HG03520 (cell line): ENCODE measurements around the gene ITLN2.
"Not testable (repeated sequence)": the region's sequence is repeated elsewhere in the genome, so short reads cannot be mapped to it uniquely, and the experiment has no call there.

Experiments
- ATAC-seq: cut with Tn5 transposase; IDR thresholded peaks from one replicate; pipeline ENCODE4 v1.9.1; 2021; ENCODE audit warnings: mild to moderate bottlenecking, moderate library complexity; ENCODE audit not compliant: unreplicated experiment

ITLN2 gene

DNA sequence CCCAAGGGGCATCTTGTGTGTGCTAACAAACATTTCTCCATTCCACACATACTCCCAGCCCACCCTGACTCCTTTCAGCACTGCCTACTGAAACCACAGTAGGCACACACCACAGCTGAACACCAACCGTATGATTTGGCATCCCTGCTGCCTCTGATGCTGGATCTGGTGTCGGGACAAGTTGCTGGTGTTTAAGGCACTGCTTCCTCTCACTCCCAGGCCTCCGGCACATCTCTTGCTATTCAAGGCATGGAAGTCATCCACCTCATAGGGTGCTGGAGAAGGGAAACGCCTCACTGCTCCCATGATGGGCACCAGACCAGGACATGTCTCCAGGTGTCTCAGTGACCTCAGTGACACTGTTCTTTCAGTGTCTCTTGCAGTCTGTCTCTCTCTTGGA lies 2.4 kb upstream of the ITLN2 start:
- no peak for ATAC-seq

DNA sequence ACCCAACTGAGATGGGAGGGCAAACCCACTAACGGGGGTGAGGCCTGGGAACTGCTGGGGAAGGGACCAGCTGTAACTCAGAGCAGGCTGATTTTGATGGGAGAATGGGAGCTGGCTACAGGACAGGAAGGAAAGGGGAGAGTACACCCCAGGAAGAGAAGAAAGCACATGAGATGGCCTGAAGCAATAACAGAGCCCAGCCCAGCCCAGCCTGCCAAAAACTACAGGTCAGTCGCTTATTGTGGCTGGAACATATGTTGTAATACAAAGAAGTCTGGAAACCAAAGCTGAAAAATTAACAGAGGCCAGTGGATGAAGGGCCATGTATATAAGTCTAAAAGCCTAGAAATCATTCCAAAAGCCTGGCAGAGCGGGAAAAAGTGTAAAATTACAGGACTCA lies 1.6 kb downstream of the ITLN2 start:
- no peak for ATAC-seq

DNA sequence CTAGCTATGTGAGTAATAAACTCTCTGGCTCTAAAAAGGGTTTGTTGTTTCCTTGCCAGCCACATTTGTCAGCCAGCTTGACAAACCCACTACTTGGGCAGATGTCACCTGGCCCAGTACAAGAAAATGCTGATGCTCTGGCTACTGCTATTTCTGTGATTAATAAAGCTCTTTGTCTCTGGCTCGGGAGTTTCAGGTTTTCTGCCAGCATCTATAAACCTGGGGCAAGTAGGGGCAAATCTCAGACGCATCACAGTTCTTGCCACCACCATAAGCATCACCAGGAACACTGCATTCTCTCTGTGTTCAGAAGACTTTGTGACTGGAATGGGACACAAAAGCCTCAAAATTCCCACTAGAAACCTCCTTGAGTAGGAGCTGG lies 2.5 kb downstream of the ITLN2 start:
- no peak for ATAC-seq

DNA sequence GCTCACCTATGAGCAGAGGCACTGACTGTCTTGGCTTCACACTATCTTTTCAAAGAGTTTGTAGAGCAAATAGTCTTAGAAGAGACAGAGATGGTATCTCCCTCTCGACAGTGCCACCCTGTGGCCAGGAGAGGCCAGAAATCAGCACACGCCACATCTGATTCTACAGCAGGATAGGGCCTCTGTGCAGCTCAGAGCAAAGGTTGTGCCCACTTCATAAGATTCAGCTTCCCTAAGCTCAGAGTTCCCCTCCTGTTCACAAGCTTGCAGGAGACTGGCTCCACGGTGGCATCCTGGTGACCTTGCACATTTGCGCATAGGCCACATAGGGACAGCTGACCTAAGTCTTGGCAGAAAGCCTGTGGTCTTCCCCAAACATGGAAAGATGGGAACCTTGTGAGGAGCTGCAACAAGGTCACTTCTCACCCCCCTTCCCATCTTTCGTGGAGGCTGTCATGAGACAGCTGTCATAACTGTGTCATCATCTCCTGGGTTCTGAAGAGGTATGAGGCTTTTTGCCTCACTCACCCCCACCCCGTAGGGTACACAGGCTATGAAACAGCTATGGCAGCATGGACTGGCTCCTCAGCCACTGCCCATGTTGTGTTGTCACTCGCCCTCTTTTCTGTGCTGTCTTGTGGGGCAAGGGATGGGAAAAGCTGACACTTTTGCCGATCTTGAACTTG lies 3.0 kb downstream of the ITLN2 start:
- no peak for ATAC-seq

DNA sequence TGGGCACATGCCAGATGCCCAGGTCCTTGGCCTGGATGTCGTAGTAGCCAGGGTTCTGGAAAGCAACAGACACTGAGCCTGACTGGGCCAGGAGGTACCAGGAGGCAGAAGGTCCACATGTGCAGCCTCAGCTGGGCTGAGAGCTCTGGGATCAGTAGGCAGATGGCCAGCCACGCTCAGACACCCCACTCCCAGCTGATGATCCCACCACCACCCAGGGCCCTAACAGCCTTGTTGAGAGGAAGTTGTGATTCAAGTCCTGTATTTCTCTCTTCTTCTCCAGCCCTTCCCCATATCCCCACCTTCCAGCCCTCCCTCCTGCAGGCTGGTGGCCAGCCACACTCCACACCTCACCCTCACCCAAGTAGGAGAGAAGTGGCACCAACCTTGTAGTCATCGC lies 4.0 kb downstream of the ITLN2 start:
- no peak for ATAC-seq

DNA sequence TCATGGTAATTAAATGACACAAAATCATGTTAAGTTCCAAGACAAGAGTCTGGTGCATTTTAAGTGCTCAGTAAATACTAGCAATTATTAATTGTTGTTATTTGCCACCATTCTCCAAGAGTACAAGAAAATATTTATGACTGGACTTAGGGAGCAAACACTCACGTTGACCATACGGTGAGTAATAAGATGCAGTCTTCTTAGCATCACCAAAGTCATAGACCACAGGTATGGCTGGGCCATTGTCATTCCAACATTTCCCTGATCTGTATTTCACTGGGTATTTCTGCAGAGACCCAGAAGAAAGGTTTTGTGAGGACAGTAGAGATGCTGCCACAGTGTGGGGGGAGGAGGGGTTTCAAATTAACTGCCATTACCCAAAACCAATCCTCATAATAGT lies 4.7 kb downstream of the ITLN2 start:
- ATAC-seq = no peak

DNA sequence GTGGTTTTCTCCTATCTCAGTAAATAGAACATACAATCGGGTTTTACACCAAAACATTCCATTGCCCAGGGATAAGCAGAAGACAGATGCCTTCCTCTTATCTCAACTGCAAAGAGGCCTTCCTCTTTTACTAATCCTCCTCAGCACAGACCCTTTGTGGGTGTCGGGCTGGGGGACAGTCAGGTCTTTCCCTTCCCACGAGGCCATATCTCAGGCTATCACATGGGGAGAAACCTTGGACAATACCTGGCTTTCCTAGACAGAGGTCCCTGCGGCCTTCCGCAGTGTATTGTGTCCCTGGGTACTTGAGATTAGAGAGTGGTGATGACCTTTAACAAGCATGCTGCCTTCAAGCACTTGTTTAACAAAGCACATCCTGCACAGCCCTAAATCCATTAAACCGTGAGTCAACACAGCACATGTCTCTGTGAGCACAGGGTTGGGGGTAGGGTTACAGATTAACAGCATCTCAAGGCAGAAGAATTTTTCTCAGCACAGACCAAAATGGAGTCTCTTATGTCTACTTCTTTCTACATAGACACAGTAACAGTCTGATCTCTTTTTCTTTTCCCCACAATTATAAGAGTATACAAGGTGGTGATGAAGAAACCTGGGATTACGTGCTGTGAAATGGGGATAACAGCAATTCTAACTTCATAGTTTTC lies 5.3 kb downstream of the ITLN2 start:
- ATAC-seq = not testable (repeated sequence)

DNA sequence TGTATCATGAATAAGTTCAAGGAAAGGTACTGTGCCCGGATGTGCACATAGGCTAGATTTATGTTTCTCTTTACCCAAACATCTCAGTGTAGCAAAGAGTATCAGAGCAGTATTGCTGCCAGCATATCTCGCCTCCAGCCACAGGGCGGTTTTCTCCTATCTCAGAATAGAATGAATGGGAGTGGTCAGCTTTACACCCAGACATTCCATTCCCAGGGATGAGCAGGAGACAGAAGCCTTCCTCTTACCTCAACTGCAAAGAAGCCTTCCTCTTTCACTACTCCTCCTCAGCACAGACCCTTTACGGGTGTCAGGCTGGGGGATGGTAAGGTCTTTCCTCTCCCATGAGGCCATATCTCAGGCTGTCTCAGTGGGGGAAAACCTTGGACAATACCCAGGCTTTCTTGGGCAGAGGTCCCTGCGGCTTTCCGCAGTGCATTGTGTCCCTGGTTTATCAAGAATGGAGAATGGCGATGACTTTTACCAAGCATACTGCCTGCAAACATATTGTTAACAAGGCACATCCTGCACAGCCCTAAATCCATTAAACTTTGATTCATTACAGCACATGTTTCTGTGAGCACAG lies 7.3 kb downstream of the ITLN2 start:
- not testable (repeated sequence) for ATAC-seq

DNA sequence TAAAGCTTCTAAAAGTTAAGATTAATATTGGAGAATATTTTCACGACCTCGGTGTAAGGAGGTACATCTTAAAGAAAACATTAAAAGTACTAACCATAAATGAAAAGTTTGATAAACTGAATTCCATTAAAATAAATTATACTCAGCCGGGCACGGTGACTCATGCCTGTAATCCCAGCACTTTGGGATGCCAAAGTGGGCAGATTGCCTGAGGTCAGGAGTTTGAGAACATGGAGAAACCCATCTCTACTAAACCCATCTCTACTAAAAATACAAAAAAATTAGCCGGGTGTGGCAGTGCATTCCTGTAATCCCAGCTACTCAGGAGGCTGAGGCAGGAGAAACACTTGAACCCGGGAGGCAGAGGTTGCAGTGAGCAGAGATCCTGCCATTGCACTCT lies 8.7 kb downstream of the ITLN2 start:
- ATAC-seq = not testable (repeated sequence)

DNA sequence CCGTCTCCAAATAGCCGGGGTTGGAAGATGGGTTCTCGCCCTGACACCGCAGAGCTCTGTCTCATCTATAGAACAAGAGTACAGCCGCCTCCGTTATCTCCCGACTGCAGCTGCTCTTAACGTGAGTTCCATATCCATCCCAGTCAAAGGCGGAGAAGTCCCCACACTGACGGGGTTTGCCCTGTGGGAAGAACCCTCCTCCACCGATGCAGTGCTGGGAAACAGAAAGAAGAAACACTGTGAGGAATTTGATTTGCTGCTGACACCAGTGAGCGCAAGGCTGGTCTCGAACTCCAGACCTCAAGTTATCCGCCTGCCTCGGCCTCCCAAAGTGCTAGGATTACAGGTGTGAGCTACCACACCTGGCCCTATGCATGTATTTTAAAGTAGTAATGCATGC lies 9.5 kb downstream of the ITLN2 start:
- ATAC-seq = no peak

DNA sequence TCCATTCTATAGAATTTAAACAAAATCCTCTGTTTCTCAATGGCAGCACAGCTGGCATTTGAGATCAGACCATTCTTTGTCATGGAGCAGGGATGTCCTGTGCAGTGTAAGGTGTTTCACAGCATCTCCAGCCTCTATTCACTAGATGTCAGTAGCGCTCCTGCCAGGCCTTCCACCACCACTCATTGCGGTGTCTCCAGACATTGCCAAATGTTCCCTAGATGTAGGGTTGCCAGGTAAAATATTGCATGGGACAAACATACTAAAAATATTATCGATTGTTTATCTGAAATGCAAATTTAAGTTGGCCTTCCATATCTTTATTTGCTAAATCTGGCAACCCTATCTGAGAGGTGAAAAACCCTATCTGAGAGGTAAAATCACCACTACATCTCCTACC lies 11.7 kb downstream of the ITLN2 start:
- no peak for ATAC-seq

DNA sequence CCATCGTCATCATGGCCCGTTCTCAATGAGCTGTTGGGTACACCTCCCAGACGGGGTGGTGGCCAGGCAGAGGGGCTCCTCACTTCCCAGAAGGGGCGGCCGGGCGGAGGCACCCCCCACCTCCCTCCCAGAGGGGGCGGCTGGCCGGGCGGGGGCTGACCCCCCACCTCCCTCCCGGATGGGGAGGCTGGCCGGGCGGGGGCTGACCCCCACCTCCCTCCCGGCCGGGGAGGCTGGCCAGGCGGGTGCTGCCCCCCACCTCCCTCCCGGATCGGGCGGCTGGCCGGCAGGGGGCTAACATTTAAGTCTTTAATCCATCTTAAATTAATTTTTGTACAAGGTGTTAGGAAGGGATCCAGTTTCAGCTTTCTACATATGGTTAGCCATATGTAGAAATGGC lies 17.9 kb downstream of the ITLN2 start:
- not testable (repeated sequence) for ATAC-seq

DNA sequence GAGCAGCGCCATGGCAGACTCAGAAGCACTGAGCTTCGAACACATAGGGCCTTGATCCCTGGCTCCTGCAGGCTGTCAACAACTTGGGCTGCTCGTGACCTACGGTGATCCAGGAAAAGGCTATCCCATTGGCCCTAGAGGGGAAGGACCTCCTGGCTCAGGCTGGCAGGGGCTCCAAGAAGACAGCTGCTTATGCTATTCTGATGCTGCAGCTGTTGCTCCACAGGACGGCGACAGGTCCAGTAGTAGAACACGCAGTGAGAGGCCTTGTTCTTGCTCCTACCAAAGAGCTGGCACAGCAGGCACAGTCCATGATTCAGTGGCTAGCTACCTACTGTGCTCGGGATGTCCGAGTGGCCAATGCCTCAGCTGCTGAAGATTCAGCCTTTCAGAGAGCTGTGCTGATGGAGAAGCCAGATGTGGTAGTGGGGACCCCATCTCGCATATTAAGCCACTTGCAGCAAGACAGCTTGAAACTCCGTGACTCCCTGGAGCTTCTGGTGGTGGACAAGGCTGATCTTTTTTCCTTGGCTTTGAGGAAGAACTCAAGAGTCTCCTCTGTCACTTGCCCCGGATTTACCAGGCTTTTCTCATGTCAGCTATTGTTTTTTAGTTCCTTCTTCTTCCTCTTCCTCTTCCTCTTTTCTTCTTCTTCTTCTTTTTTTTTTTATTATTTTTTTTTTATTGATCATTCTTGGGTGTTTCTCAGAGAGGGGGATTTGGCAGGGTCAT lies 18.9 kb downstream of the ITLN2 start:
- ATAC-seq = no peak

DNA sequence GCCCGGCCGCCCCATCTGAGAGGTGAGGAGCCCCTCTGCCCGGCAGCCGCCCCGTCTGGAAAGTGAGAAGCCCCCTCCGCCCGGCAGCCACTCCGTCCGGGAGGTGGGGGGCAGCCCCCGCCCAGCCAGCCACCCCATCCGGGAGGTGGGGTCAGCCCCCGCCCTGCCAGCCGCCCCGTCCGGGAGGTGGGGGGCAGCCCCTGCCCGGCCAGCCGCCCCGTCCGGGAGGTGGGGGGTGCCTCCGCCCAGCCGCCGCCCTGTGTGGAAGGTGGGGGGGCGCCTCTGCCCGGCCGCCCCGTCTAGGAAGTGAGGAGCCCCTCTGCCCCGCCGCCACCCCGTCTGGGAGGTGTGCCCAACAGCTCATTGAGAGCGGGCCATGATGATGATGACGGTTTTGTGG lies 21.3 kb downstream of the ITLN2 start:
- not testable (repeated sequence) for ATAC-seq

DNA sequence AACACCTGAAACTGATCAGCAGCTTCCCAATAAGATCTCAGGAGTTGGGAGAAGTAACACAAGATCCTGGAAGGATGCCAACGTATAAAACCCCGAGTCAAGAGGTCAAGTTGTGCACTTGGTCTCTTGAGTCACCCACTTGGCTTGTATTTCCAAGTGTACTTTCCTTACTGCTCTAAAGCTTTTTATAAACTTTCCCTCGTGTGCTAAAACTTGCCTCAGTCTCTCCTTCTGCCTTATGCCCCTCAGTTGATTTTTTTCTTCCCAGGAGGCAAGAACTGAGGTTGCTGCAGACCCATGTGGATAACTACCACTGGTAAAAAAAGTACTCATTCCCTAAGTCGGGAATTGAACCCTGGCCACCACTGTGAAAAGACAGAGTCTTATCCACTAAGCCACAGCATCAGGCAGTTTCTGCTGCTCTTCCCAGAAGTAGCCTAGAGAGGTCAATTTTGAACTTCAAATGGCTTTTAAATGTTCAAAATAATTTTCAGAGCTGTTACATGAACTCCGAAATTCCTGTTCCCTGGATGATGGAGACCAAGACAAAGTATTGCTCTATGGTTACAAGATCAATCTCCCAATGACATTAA lies 28.9 kb downstream of the ITLN2 start:
- ATAC-seq = no peak

DNA sequence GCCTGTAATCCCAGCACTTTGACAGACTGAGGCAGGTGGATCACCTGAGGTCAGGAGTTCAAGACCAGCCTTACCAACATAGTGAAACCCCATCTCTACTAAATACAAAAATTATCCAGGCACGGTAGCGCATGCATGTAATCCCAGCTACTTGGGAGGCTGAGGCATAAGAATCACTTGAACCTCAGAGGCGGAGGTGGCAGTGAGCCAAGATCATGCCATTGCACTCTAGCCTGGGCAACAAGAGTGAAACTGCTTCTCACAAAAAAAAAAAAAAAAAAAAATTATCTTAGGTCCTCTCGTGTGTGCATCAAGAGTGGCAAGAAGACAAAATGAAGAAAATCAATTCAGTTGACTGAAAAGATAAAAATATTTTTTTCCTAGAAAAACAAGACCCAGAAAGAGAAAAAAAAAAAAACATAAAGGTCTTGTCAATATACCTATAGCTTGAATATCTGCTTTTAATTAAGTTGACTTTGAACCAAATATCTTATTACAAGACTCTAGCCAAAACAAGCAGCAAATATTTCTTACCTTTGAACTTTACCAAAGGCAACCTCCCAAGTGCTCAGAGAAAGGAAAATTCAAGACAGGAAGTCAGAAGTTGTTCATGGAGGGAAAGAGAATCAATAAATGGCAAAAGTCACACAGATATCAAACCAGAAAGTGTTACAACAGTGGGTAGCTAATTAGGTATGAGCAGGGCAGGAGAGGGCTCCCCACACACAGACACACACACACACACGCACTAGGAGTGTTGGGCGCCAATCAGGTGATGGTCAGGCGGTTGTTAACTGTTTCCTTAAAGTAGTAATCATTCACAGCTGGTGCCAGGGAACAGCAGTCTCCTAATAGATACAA lies 29.6 kb downstream of the ITLN2 start:
- ATAC-seq = no peak

DNA sequence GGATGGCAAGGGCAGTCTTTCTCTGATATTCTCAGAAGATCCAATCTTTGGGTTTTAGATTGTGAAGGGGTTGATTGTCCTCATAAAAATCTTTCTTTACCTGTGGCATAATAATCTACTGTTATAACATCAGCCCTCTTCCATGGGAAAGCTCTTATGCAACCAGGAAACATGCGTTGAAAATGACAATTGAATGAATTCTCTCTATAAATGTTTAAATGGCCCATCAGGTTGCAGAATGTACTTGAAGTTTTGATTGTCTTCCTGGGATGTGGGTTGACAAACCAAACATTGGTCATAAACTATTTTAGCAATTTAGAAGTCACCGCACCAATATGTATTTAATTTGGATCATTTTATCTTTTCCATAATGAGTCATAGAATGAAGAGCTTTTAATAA lies 37.9 kb downstream of the ITLN2 start:
- no peak for ATAC-seq

DNA sequence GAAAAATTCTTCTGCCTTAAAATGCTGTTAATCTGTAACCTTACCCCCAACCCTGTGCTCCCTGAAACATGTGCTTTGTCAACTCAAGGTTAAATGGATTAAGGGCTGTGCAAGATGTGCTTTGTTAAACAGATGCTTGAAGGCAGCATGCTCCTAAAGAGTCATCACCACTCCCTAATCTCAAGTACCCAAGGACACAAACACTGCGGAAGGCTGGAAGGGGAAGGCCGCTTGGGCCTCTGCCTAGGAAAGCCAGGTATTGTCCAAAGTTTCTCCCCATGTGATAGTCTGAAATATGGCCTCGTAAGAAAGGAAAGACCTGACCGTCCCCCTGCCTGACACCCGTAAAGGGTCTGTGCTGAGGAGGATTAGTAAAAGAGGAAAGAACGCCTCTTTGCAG lies 41.4 kb downstream of the ITLN2 start:
- ATAC-seq = not testable (repeated sequence)

DNA sequence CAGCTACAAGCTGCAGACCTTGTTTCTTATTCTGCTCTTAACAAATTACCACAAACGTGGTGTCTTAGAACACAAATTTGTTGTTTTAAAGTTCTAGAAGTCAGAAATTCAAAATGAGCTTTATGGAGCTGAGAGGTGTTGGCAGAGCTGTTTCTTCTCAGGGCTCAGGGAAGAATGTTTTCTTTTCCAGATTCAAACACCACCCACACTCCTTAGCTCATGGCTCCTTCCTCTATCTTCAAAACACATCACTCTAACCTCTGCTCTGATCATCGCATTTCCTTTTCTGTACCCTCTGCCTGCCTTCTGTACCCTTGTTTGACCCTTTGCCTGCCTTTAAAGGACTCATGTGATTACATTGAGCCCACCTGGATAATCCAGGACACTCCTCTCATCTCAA lies 42.7 kb downstream of the ITLN2 start:
- no peak for ATAC-seq

DNA sequence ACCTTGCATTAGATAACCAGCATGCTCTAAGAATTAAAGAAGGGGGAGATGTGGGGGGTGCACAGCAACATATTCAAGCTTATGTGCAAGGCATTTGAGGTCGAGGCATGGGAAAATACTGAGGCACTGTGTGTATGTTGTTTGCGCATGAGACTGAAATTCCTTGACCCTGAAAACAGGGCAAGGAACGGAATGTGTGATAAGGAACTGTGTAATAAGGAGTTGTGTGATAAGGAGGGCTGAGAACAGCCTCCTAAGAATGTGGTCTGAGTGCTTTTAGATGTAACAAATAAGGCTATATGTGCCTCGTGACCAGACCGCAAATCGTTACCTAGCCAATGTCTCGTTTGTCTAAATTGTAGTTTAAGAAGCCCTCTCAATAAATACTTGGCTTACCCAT lies 43.2 kb downstream of the ITLN2 start:
- no peak for ATAC-seq
